Ascending aorta (tissue), 2 donors: ENCODE measurements around the gene NDEL1. TPM values are rescaled to one million over a fixed set of nuclear protein-coding genes. Genes with fewer than 3 reads are reported as not detected.

Experiments used
- DNase-seq, 2 donors: peaks; one replicate each; pipeline ENCODE4 v3.0.0-alpha.2; 2019; ENCODE audit warnings: low spot score in 2 of 2
- H3K27ac ChIP-seq, 2 donors: fragments of 200-600 bp; sonication (generic); one replicate each; pipeline ENCODE4 v1.5.1; 2016 to 2017; ENCODE audit warnings: mild to moderate bottlenecking in 1 of 2
- H3K27me3 ChIP-seq: fragments of 200-600 bp; sonication (generic); one replicate; pipeline ENCODE4 v1.5.1; 2017
- H3K36me3 ChIP-seq, 2 donors: fragments of 200-600 bp; sonication (generic); one replicate each; pipeline ENCODE4 v1.5.1; 2016
- H3K4me1 ChIP-seq, 2 donors: fragments of 200-600 bp; sonication (generic); one replicate each; pipeline ENCODE4 v1.5.1; 2016 to 2017; ENCODE audit warnings: mild to moderate bottlenecking in 1 of 2
- H3K4me3 ChIP-seq, 2 donors: fragments of 200-600 bp; sonication (generic); one replicate each; pipeline ENCODE4 v1.5.1; 2016 to 2017; ENCODE audit warnings: mild to moderate bottlenecking in 1 of 2
- H3K9me3 ChIP-seq, 2 donors: fragments of 200-600 bp; sonication (generic); one replicate each; pipeline ENCODE4 v1.5.1; 2016
- CTCF ChIP-seq, 3 experiments: fragments of 200-600 bp in 2 of 3; fragments of 450-650 bp in 1 of 3; sonication (generic) in 2 of 3; IDR thresholded peaks; one replicate each; pipeline ENCODE4 v1.5.1; 2016 to 2019; ENCODE audit warnings: antibody characterized with exemption in 3 of 3, mild to moderate bottlenecking in 1 of 3, moderate library complexity in 1 of 3
- intact Hi-C: fragments of 100-400 bp; cut with DNase I; formaldehyde crosslinking; loops from one replicate; pipeline ENCODE4 v1.15.1; 2023
- total RNA-seq: library from RNA; depleted of rRNA; stranded (reverse); fragments of >200 nt; gene quantifications from one replicate; pipeline ENCODE4 v1.1.0, GENCODE V29; 2016

The NDEL1 gene
- total RNA-seq, 1 donor from 2014 or later: 103 TPM

- intact Hi-C loops: no loop called here
- DNase-seq: no peak
- Histone ChIP-seq H3K9me3 (no peaks in the 10 kb centered on the region), H3K36me3 (peaks cover 34 to 35% of the 10 kb centered on the region in 2 donors), H3K4me3 (no peak overlapping the region), H3K27me3 (no peaks in the 10 kb centered on the region), H3K4me1 (peaks cover 8 to 22% of the 10 kb centered on the region in 2 donors), H3K27ac (no peak overlapping the region)
- no peak for TF ChIP-seq CTCF (IDR thresholded peaks at IDR 0.05)
Observed at GRCh38 chr17:8441690-8442089, 6.0 kb downstream of the NDEL1 start.

DNA sequence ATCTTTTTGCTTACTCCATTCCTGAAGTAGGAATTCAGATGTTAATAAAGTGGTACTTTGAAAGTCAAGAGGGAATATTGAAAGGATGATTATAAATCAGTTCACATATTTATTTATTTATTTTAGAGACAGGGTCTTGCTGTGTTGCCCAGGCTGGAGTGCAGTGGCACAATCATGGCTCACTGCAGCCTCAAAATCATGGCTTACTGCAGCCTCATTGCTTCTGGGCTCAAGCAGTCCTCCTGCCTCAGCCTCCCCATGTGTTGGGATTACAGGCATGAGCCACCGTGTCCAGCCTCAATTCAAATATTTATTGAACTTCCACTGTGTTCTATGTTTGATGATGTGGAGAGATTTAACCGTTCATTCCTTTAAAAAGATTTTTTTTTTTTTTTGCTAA lies 6.6 kb downstream of the NDEL1 start:
- Histone ChIP-seq H3K27ac (no peak overlapping the region), H3K36me3 (peaks cover 40 to 41% of the 10 kb centered on the region in 2 donors), H3K4me1 (peaks cover 8 to 18% of the 10 kb centered on the region in 2 donors), H3K27me3 (no peaks in the 10 kb centered on the region), H3K4me3 (no peak overlapping the region), H3K9me3 (no peaks in the 10 kb centered on the region)
- no peak for TF ChIP-seq CTCF (IDR thresholded peaks at IDR 0.05)
- intact Hi-C loops: no loop called here
- no peak for DNase-seq

- intact Hi-C loops: no loop called here
- no peak overlapping the region for H3K4me3 ChIP-seq
- TF ChIP-seq CTCF (IDR thresholded peaks at IDR 0.05): no peak
- peaks cover 4 to 8% of the 10 kb centered on the region in 2 donors for H3K4me1 ChIP-seq
- H3K27me3 ChIP-seq: no peaks in the 10 kb centered on the region
- no peak overlapping the region for H3K27ac ChIP-seq
- H3K9me3 ChIP-seq: no peaks in the 10 kb centered on the region
- no peak for DNase-seq
- peaks cover 45 to 49% of the 10 kb centered on the region in 2 donors for H3K36me3 ChIP-seq
Observed at GRCh38 chr17:8443756-8444155, 8.1 kb downstream of the NDEL1 start.

DNA sequence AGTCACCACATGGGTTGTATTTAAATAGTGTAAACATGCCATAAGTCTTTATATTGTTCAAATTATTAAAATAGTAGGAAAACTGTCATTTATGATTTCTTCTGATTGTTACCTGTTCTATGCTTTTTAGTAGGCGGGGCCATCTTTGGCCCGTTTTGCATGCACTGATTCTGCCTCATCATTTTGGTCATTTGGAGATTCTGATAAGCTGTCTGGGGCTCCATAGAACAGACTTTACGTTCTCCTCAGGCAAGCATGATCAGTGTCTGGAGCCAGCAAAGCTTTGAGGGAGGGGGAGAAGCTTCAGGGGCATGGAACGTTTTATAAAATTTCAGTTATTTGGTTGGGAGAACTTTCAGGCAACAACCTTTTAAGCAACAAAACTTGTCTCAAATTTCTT lies 8.8 kb downstream of the NDEL1 start:
- no peak overlapping the region for H3K27ac ChIP-seq
- no peak for TF ChIP-seq CTCF (IDR thresholded peaks at IDR 0.05)
- intact Hi-C loops: no loop called here
- H3K4me3 ChIP-seq: no peak overlapping the region
- H3K27me3 ChIP-seq: no peaks in the 10 kb centered on the region
- H3K36me3 ChIP-seq: peaks cover 46 to 52% of the 10 kb centered on the region in 2 donors
- H3K4me1 ChIP-seq: peaks cover under 1 to 8% of the 10 kb centered on the region in 2 donors
- no peak for DNase-seq
- H3K9me3 ChIP-seq: no peaks in the 10 kb centered on the region

DNA sequence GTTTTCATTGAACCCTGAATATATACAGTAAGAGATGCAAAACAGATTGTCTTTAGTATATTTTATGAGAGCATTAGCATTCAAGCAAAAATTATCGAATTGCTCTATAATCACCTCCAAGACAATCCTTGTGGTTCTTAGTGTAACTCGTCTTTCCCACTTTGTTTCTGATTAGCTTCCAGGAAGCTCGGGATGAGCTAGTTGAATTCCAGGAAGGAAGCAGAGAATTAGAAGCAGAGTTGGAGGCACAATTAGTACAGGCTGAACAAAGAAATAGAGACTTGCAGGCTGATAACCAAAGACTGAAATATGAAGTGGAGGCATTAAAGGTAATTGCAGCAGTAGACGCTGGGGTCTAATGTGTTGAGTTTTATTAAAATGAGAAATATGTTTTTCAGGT lies 9.9 kb downstream of the NDEL1 start:
- Histone ChIP-seq H3K4me3 (no peak overlapping the region), H3K4me1 (peaks cover 0 to 5% of the 10 kb centered on the region in 2 donors), H3K27ac (no peak overlapping the region), H3K9me3 (no peaks in the 10 kb centered on the region), H3K36me3 (peaks cover 47 to 53% of the 10 kb centered on the region in 2 donors), H3K27me3 (no peaks in the 10 kb centered on the region)
- TF ChIP-seq CTCF (IDR thresholded peaks at IDR 0.05): no peak
- intact Hi-C loops: loop anchor here (5.0 kb wide), 1 partner anchor 33 kb away; no protein-coding TSS in a partner anchor
- no peak for DNase-seq

GRCh38 chr17:8447799-8448198 lies 12.1 kb downstream of the NDEL1 start:
- no peak for DNase-seq
- H3K9me3 ChIP-seq: no peaks in the 10 kb centered on the region
- no peaks in the 10 kb centered on the region for H3K27me3 ChIP-seq
- H3K4me3 ChIP-seq: no peak overlapping the region
- TF ChIP-seq CTCF (IDR thresholded peaks at IDR 0.05): no peak
- no peaks in the 10 kb centered on the region for H3K4me1 ChIP-seq
- no peak overlapping the region for H3K27ac ChIP-seq
- H3K36me3 ChIP-seq: peaks cover 62 to 75% of the 10 kb centered on the region in 2 donors
- intact Hi-C loops: loop anchor here (5.0 kb wide), 1 partner anchor 35 kb away; no protein-coding TSS in a partner anchor
